Central memory CD8-positive, alpha-beta T cell (primary cell): Measurements from ENCODE around the gene MICAL2.

ENCODE experiments used
- ATAC-seq: fragments of 150-1000 bp; cut with Tn5 transposase; replicated peaks from 2 replicates; pipeline ENCODE4 v1.10.0; 2022; ENCODE audit warnings: mild to moderate bottlenecking, moderate FRiP score, moderate number of reproducible peaks; ENCODE audit not compliant: poor library complexity, severe bottlenecking; ENCODE audit errors: extremely low read depth
- DNase-seq, 2 donors: peaks; one replicate each; pipeline ENCODE4 v3.0.0; 2021; ENCODE audit warnings: low spot score in 2 of 2
- H3K27ac Mint-ChIP-seq: one replicate; pipeline ENCODE4 v1.8.0; 2022; ENCODE audit warnings: low read depth, mild to moderate bottlenecking, moderate library complexity, mixed read lengths
- H3K27me3 Mint-ChIP-seq: one replicate; pipeline ENCODE4 v1.8.0; 2022; ENCODE audit warnings: mixed read lengths
- H3K36me3 Mint-ChIP-seq: one replicate; pipeline ENCODE4 v1.8.0; 2022; ENCODE audit warnings: mild to moderate bottlenecking, moderate library complexity, mixed read lengths; ENCODE audit not compliant: insufficient read depth
- H3K4me1 Mint-ChIP-seq: one replicate; pipeline ENCODE4 v1.8.0; 2022; ENCODE audit warnings: mixed read lengths
- H3K4me3 Mint-ChIP-seq: one replicate; pipeline ENCODE4 v1.8.0; 2022; ENCODE audit warnings: mild to moderate bottlenecking, moderate library complexity, mixed read lengths
- H3K9me3 Mint-ChIP-seq: one replicate; pipeline ENCODE4 v1.8.0; 2022; ENCODE audit warnings: mixed read lengths

MICAL2 gene

GRCh38 chr11:12243911-12244550, 133.6 kb downstream of the MICAL2 start:
- ATAC-seq, result no peak
- peaks cover 29% of the 10 kb centered on the region for H3K36me3 Mint-ChIP-seq
- H3K27me3 Mint-ChIP-seq, result no peaks in the 10 kb centered on the region
- H3K27ac Mint-ChIP-seq, result no peak overlapping the region
- no peak for DNase-seq
- peaks cover 14% of the 10 kb centered on the region for H3K4me1 Mint-ChIP-seq
- H3K9me3 Mint-ChIP-seq, result no peaks in the 10 kb centered on the region
- H3K4me3 Mint-ChIP-seq, result no peak overlapping the region

GRCh38 chr11:12245091-12245490, 134.7 kb downstream of the MICAL2 start:
- no peak overlapping the region for H3K27ac Mint-ChIP-seq
- no peak overlapping the region for H3K4me3 Mint-ChIP-seq
- no peaks in the 10 kb centered on the region for H3K27me3 Mint-ChIP-seq
- no peak for DNase-seq
- ATAC-seq, result no peak
- H3K36me3 Mint-ChIP-seq, result peaks cover 24% of the 10 kb centered on the region
- no peaks in the 10 kb centered on the region for H3K9me3 Mint-ChIP-seq
- peaks cover 14% of the 10 kb centered on the region for H3K4me1 Mint-ChIP-seq

- Mint-ChIP-seq H3K27ac (no peak overlapping the region), H3K4me1 (peaks cover 14% of the 10 kb centered on the region), H3K27me3 (no peaks in the 10 kb centered on the region), H3K4me3 (no peak overlapping the region), H3K9me3 (no peaks in the 10 kb centered on the region), H3K36me3 (peaks cover 21% of the 10 kb centered on the region)
- ATAC-seq (no peak), DNase-seq (no peak)
Measured at GRCh38 chr11:12245549-12246016, 135.2 kb downstream of the MICAL2 start.

GRCh38 chr11:12246147-12246546, 135.8 kb downstream of the MICAL2 start:
- Mint-ChIP-seq H3K4me1 (peaks cover 14% of the 10 kb centered on the region), H3K36me3 (peaks cover 23% of the 10 kb centered on the region), H3K4me3 (no peak overlapping the region), H3K27ac (no peak overlapping the region), H3K27me3 (no peaks in the 10 kb centered on the region), H3K9me3 (no peaks in the 10 kb centered on the region)
- DNase-seq (no peak), ATAC-seq (no peak)

- H3K36me3 Mint-ChIP-seq, result peaks cover 18% of the 10 kb centered on the region
- no peaks in the 10 kb centered on the region for H3K27me3 Mint-ChIP-seq
- no peaks in the 10 kb centered on the region for H3K9me3 Mint-ChIP-seq
- H3K4me1 Mint-ChIP-seq, result peaks cover 14% of the 10 kb centered on the region
- no peak overlapping the region for H3K4me3 Mint-ChIP-seq
- no peak for DNase-seq
- ATAC-seq, result no peak
- no peak overlapping the region for H3K27ac Mint-ChIP-seq
Measured at GRCh38 chr11:12246989-12247388, 136.6 kb downstream of the MICAL2 start.

- no peak for ATAC-seq
- peaks cover 8% of the 10 kb centered on the region for H3K4me1 Mint-ChIP-seq
- no peak overlapping the region for H3K27ac Mint-ChIP-seq
- no peak overlapping the region for H3K4me3 Mint-ChIP-seq
- no peaks in the 10 kb centered on the region for H3K27me3 Mint-ChIP-seq
- no peaks in the 10 kb centered on the region for H3K9me3 Mint-ChIP-seq
- DNase-seq, result no peak
- peaks cover 14% of the 10 kb centered on the region for H3K36me3 Mint-ChIP-seq
Measured at GRCh38 chr11:12247543-12248254, 137.3 kb downstream of the MICAL2 start.

GRCh38 chr11:12248330-12248729, 137.9 kb downstream of the MICAL2 start:
- H3K27ac Mint-ChIP-seq, result no peak overlapping the region
- H3K4me1 Mint-ChIP-seq, result peaks cover 1% of the 10 kb centered on the region
- no peaks in the 10 kb centered on the region for H3K9me3 Mint-ChIP-seq
- ATAC-seq (no peak), DNase-seq (no peak)
- no peaks in the 10 kb centered on the region for H3K27me3 Mint-ChIP-seq
- no peak overlapping the region for H3K4me3 Mint-ChIP-seq
- peaks cover 13% of the 10 kb centered on the region for H3K36me3 Mint-ChIP-seq

GRCh38 chr11:12249590-12250260, 139.3 kb downstream of the MICAL2 start:
- Mint-ChIP-seq H3K27ac (no peak overlapping the region), H3K27me3 (no peaks in the 10 kb centered on the region), H3K36me3 (peaks cover 10% of the 10 kb centered on the region), H3K4me1 (no peaks in the 10 kb centered on the region), H3K9me3 (no peaks in the 10 kb centered on the region), H3K4me3 (no peak overlapping the region)
- DNase-seq (no peak), ATAC-seq (no peak)

- Mint-ChIP-seq H3K36me3 (peaks cover 12% of the 10 kb centered on the region), H3K9me3 (no peaks in the 10 kb centered on the region), H3K27ac (no peak overlapping the region), H3K4me1 (no peaks in the 10 kb centered on the region), H3K4me3 (no peak overlapping the region), H3K27me3 (no peaks in the 10 kb centered on the region)
- ATAC-seq, result no peak
- no peak for DNase-seq
Measured at GRCh38 chr11:12251666-12252560, 141.5 kb downstream of the MICAL2 start.

- peaks cover 15% of the 10 kb centered on the region for H3K36me3 Mint-ChIP-seq
- H3K27ac Mint-ChIP-seq, result no peak overlapping the region
- H3K4me1 Mint-ChIP-seq, result no peaks in the 10 kb centered on the region
- DNase-seq, result no peak
- ATAC-seq, result no peak
- no peaks in the 10 kb centered on the region for H3K9me3 Mint-ChIP-seq
- H3K27me3 Mint-ChIP-seq, result no peaks in the 10 kb centered on the region
- no peak overlapping the region for H3K4me3 Mint-ChIP-seq
Measured at GRCh38 chr11:12253843-12254281, 143.5 kb downstream of the MICAL2 start.

- no peaks in the 10 kb centered on the region for H3K9me3 Mint-ChIP-seq
- H3K27ac Mint-ChIP-seq, result no peak overlapping the region
- peaks cover 39% of the 10 kb centered on the region for H3K36me3 Mint-ChIP-seq
- H3K4me3 Mint-ChIP-seq, result no peak overlapping the region
- no peaks in the 10 kb centered on the region for H3K27me3 Mint-ChIP-seq
- DNase-seq (no peak), ATAC-seq (no peak)
- H3K4me1 Mint-ChIP-seq, result no peaks in the 10 kb centered on the region
Measured at GRCh38 chr11:12258451-12258850, 148.1 kb downstream of the MICAL2 start.

- no peak for DNase-seq
- H3K36me3 Mint-ChIP-seq, result peaks cover 41% of the 10 kb centered on the region
- no peaks in the 10 kb centered on the region for H3K27me3 Mint-ChIP-seq
- H3K4me1 Mint-ChIP-seq, result no peaks in the 10 kb centered on the region
- H3K27ac Mint-ChIP-seq, result no peak overlapping the region
- ATAC-seq, result no peak
- H3K9me3 Mint-ChIP-seq, result no peaks in the 10 kb centered on the region
- H3K4me3 Mint-ChIP-seq, result no peak overlapping the region
Measured at GRCh38 chr11:12259956-12260355, 149.6 kb downstream of the MICAL2 start.
